Measurements from ENCODE around the gene TMPRSS12.

DNA sequence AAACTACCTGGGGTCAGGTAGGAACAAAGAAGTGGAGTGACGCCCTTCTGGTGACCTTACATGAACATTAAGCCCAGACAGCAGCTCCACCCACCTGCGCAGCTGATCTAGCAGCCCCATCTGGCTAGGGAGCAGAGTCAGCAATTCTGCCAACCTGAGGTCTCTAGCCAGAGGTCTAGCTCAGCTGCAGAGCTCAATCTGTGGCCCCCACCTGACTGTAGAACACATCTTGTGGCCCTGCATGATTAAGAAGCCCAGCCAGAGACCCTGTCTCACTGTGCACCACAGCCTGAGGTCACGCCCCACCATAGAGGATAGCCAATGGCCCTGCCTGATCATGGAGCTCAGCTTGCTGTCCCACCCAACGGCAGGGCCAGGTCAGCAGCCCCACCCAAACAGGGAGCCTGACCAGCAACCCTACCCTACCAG lies 59.0 kb downstream of the TMPRSS12 start:
- TF ChIP-seq FOXK2 (IDR thresholded peaks at IDR 0.05) (no peak), NFRKB (IDR thresholded peaks at IDR 0.05) (no peak), LEF1 (IDR thresholded peaks at IDR 0.05; ENCODE audit: borderline replicate concordance) (no peak)

Measured in HEK293T (cell line).